Central memory CD4-positive, alpha-beta T cell (primary cell): ENCODE measurements around the gene BTBD16.

Experiments
- DNase-seq: peaks from one replicate; pipeline ENCODE4 v3.0.0; 2022

The BTBD16 gene

GRCh38 chr10:122276611-122277208 is 5.6 kb downstream of the BTBD16 start:
- DNase-seq = no peak

GRCh38 chr10:122277526-122278136 is 6.5 kb downstream of the BTBD16 start:
- no peak for DNase-seq

- DNase-seq = no peak
Observed at GRCh38 chr10:122279725-122280141, 8.6 kb downstream of the BTBD16 start.

GRCh38 chr10:122280156-122280555 is 9.1 kb downstream of the BTBD16 start:
- DNase-seq = no peak

GRCh38 chr10:122281018-122281626 is 10.0 kb downstream of the BTBD16 start:
- DNase-seq = no peak

- no peak for DNase-seq
Observed at GRCh38 chr10:122281751-122282150, 10.7 kb downstream of the BTBD16 start.

GRCh38 chr10:122282253-122282671 is 11.2 kb downstream of the BTBD16 start:
- no peak for DNase-seq

GRCh38 chr10:122282909-122283308 is 11.8 kb downstream of the BTBD16 start:
- DNase-seq = no peak

GRCh38 chr10:122285506-122286444 is 14.7 kb downstream of the BTBD16 start:
- no peak for DNase-seq

GRCh38 chr10:122286867-122287266 is 15.8 kb downstream of the BTBD16 start:
- no peak for DNase-seq

GRCh38 chr10:122287570-122287969 is 16.5 kb downstream of the BTBD16 start:
- DNase-seq = no peak

- no peak for DNase-seq
Observed at GRCh38 chr10:122288262-122288661, 17.2 kb downstream of the BTBD16 start.

- no peak for DNase-seq
Observed at GRCh38 chr10:122288917-122289316, 17.8 kb downstream of the BTBD16 start.

GRCh38 chr10:122290334-122290733 is 19.2 kb downstream of the BTBD16 start:
- DNase-seq = no peak

GRCh38 chr10:122290833-122291532 is 19.9 kb downstream of the BTBD16 start:
- no peak for DNase-seq

GRCh38 chr10:122291739-122292138 is 20.6 kb downstream of the BTBD16 start:
- no peak for DNase-seq

- no peak for DNase-seq
Observed at GRCh38 chr10:122292376-122292775, 21.3 kb downstream of the BTBD16 start.

- DNase-seq = no peak
Observed at GRCh38 chr10:122293156-122293960, 22.3 kb downstream of the BTBD16 start.

GRCh38 chr10:122293961-122294380 is 22.9 kb downstream of the BTBD16 start:
- no peak for DNase-seq

- no peak for DNase-seq
Observed at GRCh38 chr10:122294511-122295450, 23.7 kb downstream of the BTBD16 start.

- no peak for DNase-seq
Observed at GRCh38 chr10:122295451-122295809, 24.3 kb downstream of the BTBD16 start.
